ENCODE data around the gene GAREM1.

GAREM1 gene

GRCh38 chr18:32455361-32455760 is 15.3 kb downstream of the GAREM1 start:
- Histone ChIP-seq H3K9ac (ENCODE audit: low read length) (no peak overlapping the region), H3K4me1 (ENCODE audit: low read length) (no peaks in the 10 kb centered on the region), H3K4me3 (ENCODE audit: low read length) (no peak overlapping the region), H4K20me1 (ENCODE audit: insufficient read depth, low read length) (no peaks in the 10 kb centered on the region), H3K4me2 (ENCODE audit: low read length) (no peak overlapping the region), H2AFZ (ENCODE audit: low read depth, low read length) (no peak overlapping the region), H3K27me3 (ENCODE audit: low read depth, low read length) (no peaks in the 10 kb centered on the region; the same call in none of the 2 replicates), H3K79me2 (ENCODE audit: low read length) (no peaks in the 10 kb centered on the region), H3K9me3 (ENCODE audit: insufficient read depth, low read length) (no peaks in the 10 kb centered on the region), H3K27ac (ENCODE audit: low read length) (no peak overlapping the region), H3K36me3 (replicated peaks; ENCODE audit: low read depth, low read length) (no peaks in the 10 kb centered on the region)
- no peak for TF ChIP-seq CTCF (IDR thresholded peaks at IDR 0.05; ENCODE audit: low read depth, low read length)
- TF ChIP-seq EZH2phosphoT487 (IDR thresholded peaks at IDR 0.05; ENCODE audit: low read depth), result no peak

- Histone ChIP-seq H3K27me3 (ENCODE audit: low read depth, low read length) (no peaks in the 10 kb centered on the region; the same call in none of the 2 replicates), H3K9me3 (ENCODE audit: insufficient read depth, low read length) (no peaks in the 10 kb centered on the region), H3K27ac (ENCODE audit: low read length) (no peak overlapping the region), H3K4me2 (ENCODE audit: low read length) (no peak overlapping the region), H3K79me2 (ENCODE audit: low read length) (no peaks in the 10 kb centered on the region), H4K20me1 (ENCODE audit: insufficient read depth, low read length) (no peaks in the 10 kb centered on the region), H3K4me3 (ENCODE audit: low read length) (no peak overlapping the region), H3K4me1 (ENCODE audit: low read length) (no peaks in the 10 kb centered on the region), H3K9ac (ENCODE audit: low read length) (no peak overlapping the region), H3K36me3 (replicated peaks; ENCODE audit: low read depth, low read length) (no peaks in the 10 kb centered on the region), H2AFZ (ENCODE audit: low read depth, low read length) (no peak overlapping the region)
- TF ChIP-seq EZH2phosphoT487 (IDR thresholded peaks at IDR 0.05; ENCODE audit: low read depth) (no peak), CTCF (IDR thresholded peaks at IDR 0.05; ENCODE audit: low read depth, low read length) (no peak)
Measured at GRCh38 chr18:32454593-32454992, 16.1 kb downstream of the GAREM1 start.

GRCh38 chr18:32450874-32451273 is 19.8 kb downstream of the GAREM1 start:
- Histone ChIP-seq H3K27ac (ENCODE audit: low read length) (no peak overlapping the region), H3K4me2 (ENCODE audit: low read length) (no peak overlapping the region), H3K36me3 (replicated peaks; ENCODE audit: low read depth, low read length) (no peaks in the 10 kb centered on the region), H2AFZ (ENCODE audit: low read depth, low read length) (no peak overlapping the region), H3K4me1 (ENCODE audit: low read length) (no peaks in the 10 kb centered on the region), H3K27me3 (ENCODE audit: low read depth, low read length) (no peaks in the 10 kb centered on the region; the same call in none of the 2 replicates), H3K9ac (ENCODE audit: low read length) (no peak overlapping the region), H3K79me2 (ENCODE audit: low read length) (no peaks in the 10 kb centered on the region), H3K4me3 (ENCODE audit: low read length) (no peak overlapping the region), H4K20me1 (ENCODE audit: insufficient read depth, low read length) (no peaks in the 10 kb centered on the region), H3K9me3 (ENCODE audit: insufficient read depth, low read length) (no peaks in the 10 kb centered on the region)
- TF ChIP-seq EZH2phosphoT487 (IDR thresholded peaks at IDR 0.05; ENCODE audit: low read depth) (no peak), CTCF (IDR thresholded peaks at IDR 0.05; ENCODE audit: low read depth, low read length) (no peak)

GRCh38 chr18:32450026-32450691 is 20.5 kb downstream of the GAREM1 start:
- Histone ChIP-seq H3K9me3 (ENCODE audit: insufficient read depth, low read length) (no peaks in the 10 kb centered on the region), H3K27me3 (ENCODE audit: low read depth, low read length) (no peaks in the 10 kb centered on the region; the same call in none of the 2 replicates), H3K79me2 (ENCODE audit: low read length) (no peaks in the 10 kb centered on the region), H3K4me3 (ENCODE audit: low read length) (no peak overlapping the region), H3K27ac (ENCODE audit: low read length) (no peak overlapping the region), H2AFZ (ENCODE audit: low read depth, low read length) (no peak overlapping the region), H3K4me2 (ENCODE audit: low read length) (no peak overlapping the region), H3K9ac (ENCODE audit: low read length) (no peak overlapping the region), H3K4me1 (ENCODE audit: low read length) (no peaks in the 10 kb centered on the region), H3K36me3 (replicated peaks; ENCODE audit: low read depth, low read length) (no peaks in the 10 kb centered on the region), H4K20me1 (ENCODE audit: insufficient read depth, low read length) (no peaks in the 10 kb centered on the region)
- TF ChIP-seq CTCF (IDR thresholded peaks at IDR 0.05; ENCODE audit: low read depth, low read length) (no peak), EZH2phosphoT487 (IDR thresholded peaks at IDR 0.05; ENCODE audit: low read depth) (no peak)
